Measurements from ENCODE around the gene AGPS. TPM values are rescaled to one million over a fixed set of nuclear protein-coding genes. Genes with fewer than 3 reads are reported as not detected.

Gene AGPS
- polyA plus RNA-seq, 1 of the 3 experiments (the other 2 are of a cell fraction) = 10.9 TPM

- CTCF ChIA-PET = interaction anchor here (1.1 to 2.8 kb wide), 3 partner anchors 10 to 218 kb away, joined by 3 to 8 read pairs (median 4); no protein-coding TSS in a partner anchor
- POLR2A ChIA-PET = no interaction called here
Measured at GRCh38 chr2:177541258-177541991, 148.9 kb downstream of the AGPS start.

GRCh38 chr2:177542396-177542795 lies 149.8 kb downstream of the AGPS start:
- Histone ChIP-seq H3K27me3 (ENCODE audit: insufficient read depth) (no peaks in the 10 kb centered on the region), H3K9me2 (no peaks in the 10 kb centered on the region), H3K27ac (ENCODE audit: low read depth in 2 of 2, low read length in 1 of 2) (no peak overlapping the region), H3K79me2 (ENCODE audit: insufficient read depth) (no peaks in the 10 kb centered on the region), H3K4me2 (no peak overlapping the region), H3K9me3 (no peaks in the 10 kb centered on the region), H3F3A (replicated peaks; ENCODE audit: insufficient read depth) (no peaks in the 10 kb centered on the region), H2AFZ (ENCODE audit: low read depth) (no peak overlapping the region), H3K4me1 (ENCODE audit: control insufficient read depth in 1 of 2, insufficient read depth in 2 of 2, low read depth in 1 of 2, low read length in 1 of 2) (no peaks in the 10 kb centered on the region; a peak in 1 of 4 replicates), H3K36me3 (replicated peaks in 1 of 2; ENCODE audit: control insufficient read depth in 1 of 2, insufficient read depth in 2 of 2, low read length in 1 of 2) (peaks cover 12 to 19% of the 10 kb centered on the region in 2 experiments), H3K4me3 (ENCODE audit: low read depth in 2 of 2, low read length in 1 of 2) (no peak overlapping the region), H3K9ac (no peak overlapping the region), H4K20me1 (ENCODE audit: insufficient read depth) (no peaks in the 10 kb centered on the region)
- ChIA-PET CTCF (interaction anchor here (2.8 kb wide), 1 partner anchor 52 kb away, joined by 8 read pairs; no protein-coding TSS in a partner anchor), POLR2A (no interaction called here)
- DNase-seq = no peak
- TF ChIP-seq FOXM1 (IDR thresholded peaks at IDR 0.05; ENCODE audit: low read depth) (no peak), FOSL2 (IDR thresholded peaks at IDR 0.05; ENCODE audit: borderline replicate concordance, low read depth) (no peak), RCOR1 (IDR thresholded peaks at IDR 0.05; ENCODE audit: low read length) (no peak), MAX (IDR thresholded peaks at IDR 0.05; ENCODE audit: low read depth) (no peak), EP300 (IDR thresholded peaks at IDR 0.05; ENCODE audit: borderline replicate concordance in 1 of 2, low read depth in 1 of 2, low read length in 1 of 2) (no peak), SMC3 (IDR thresholded peaks at IDR 0.05; ENCODE audit: low read depth, low read length) (no peak), TEAD4 (IDR thresholded peaks at IDR 0.05; ENCODE audit: borderline replicate concordance, insufficient read depth) (no peak), USF1 (IDR thresholded peaks at IDR 0.05; ENCODE audit: borderline replicate concordance, low read depth) (no peak), RFX5 (IDR thresholded peaks at IDR 0.05; ENCODE audit: low read length) (no peak), EZH2phosphoT487 (IDR thresholded peaks at IDR 0.05; ENCODE audit: borderline replicate concordance, low read depth) (no peak), RXRA (IDR thresholded peaks at IDR 0.05; ENCODE audit: borderline replicate concordance, low read depth) (no peak), NRF1 (IDR thresholded peaks at IDR 0.05; ENCODE audit: low read depth, low read length) (no peak), POLR2AphosphoS5 (IDR thresholded peaks at IDR 0.05; ENCODE audit: low read depth, low read length) (no peak)

More at GRCh38 chr2:177541258-177541991, 148.9 kb downstream of the AGPS start:
- no peak for DNase-seq
- no peaks in the 10 kb centered on the region for H3F3A ChIP-seq (replicated peaks; ENCODE audit: insufficient read depth)
- H2AFZ ChIP-seq (ENCODE audit: low read depth) = no peak overlapping the region
- H3K4me2 ChIP-seq = no peak overlapping the region
- TF ChIP-seq NFIC (IDR thresholded peaks at IDR 0.05; ENCODE audit: borderline replicate concordance) (no peak), PBX3 (IDR thresholded peaks at IDR 0.05) (no peak), YY1 (IDR thresholded peaks at IDR 0.05; ENCODE audit: low read depth) (no peak), CHD2 (IDR thresholded peaks at IDR 0.05; ENCODE audit: low read length, partially characterized antibody) (no peak), FOSL2 (IDR thresholded peaks at IDR 0.05; ENCODE audit: borderline replicate concordance, low read depth) (no peak), MEF2A (IDR thresholded peaks at IDR 0.05; ENCODE audit: borderline replicate concordance, low read depth) (no peak), JUND (IDR thresholded peaks at IDR 0.05) (no peak), CTCF (IDR thresholded peaks at IDR 0.05) (no peak), NRF1 (IDR thresholded peaks at IDR 0.05; ENCODE audit: low read depth, low read length) (no peak), GABPA (IDR thresholded peaks at IDR 0.05; ENCODE audit: low read depth) (no peak), TEAD4 (IDR thresholded peaks at IDR 0.05; ENCODE audit: borderline replicate concordance, insufficient read depth) (no peak), SMC3 (IDR thresholded peaks at IDR 0.05; ENCODE audit: low read depth, low read length) (no peak)
- no peaks in the 10 kb centered on the region for H3K79me2 ChIP-seq (ENCODE audit: insufficient read depth)
- no peaks in the 10 kb centered on the region for H3K27me3 ChIP-seq (ENCODE audit: insufficient read depth)
- H3K4me3 ChIP-seq (ENCODE audit: low read depth in 2 of 2, low read length in 1 of 2) = no peak overlapping the region
- H3K4me1 ChIP-seq (ENCODE audit: control insufficient read depth in 1 of 2, insufficient read depth in 2 of 2, low read depth in 1 of 2, low read length in 1 of 2) = no peaks in the 10 kb centered on the region; a peak in 1 of 4 replicates
- no peaks in the 10 kb centered on the region for H3K9me2 ChIP-seq
- no peak overlapping the region for H3K9ac ChIP-seq
- peaks cover 12 to 19% of the 10 kb centered on the region in 2 experiments for H3K36me3 ChIP-seq (replicated peaks in 1 of 2; ENCODE audit: control insufficient read depth in 1 of 2, insufficient read depth in 2 of 2, low read length in 1 of 2)
- peak overlapping the region in 1 of 2 experiments; percentile 22; a peak in 1 of 4 replicates for H3K27ac ChIP-seq (ENCODE audit: low read depth in 2 of 2, low read length in 1 of 2)
- no peaks in the 10 kb centered on the region for H4K20me1 ChIP-seq (ENCODE audit: insufficient read depth)
- H3K9me3 ChIP-seq = no peaks in the 10 kb centered on the region

Measured in SK-N-SH (cell line).